PC-3 (cell line): ENCODE measurements around the gene COL8A2.

Experiments used
- EZH2 ChIP-seq: fragments of 300-600 bp; sonication (generic); IDR thresholded peaks from one replicate; pipeline ENCODE4 v1.6.1; 2017; ENCODE audit warnings: antibody characterized with exemption, mild to moderate bottlenecking, low read length; ENCODE audit not compliant: unreplicated experiment
- EZH2phosphoT487 ChIP-seq: fragments of 300-600 bp; sonication (generic); IDR thresholded peaks from 2 replicates; pipeline ENCODE4 v1.6.1; 2018; ENCODE audit warnings: mild to moderate bottlenecking, antibody characterized with exemption, low read length, borderline replicate concordance
- TF ChIP-seq, protein P1 (sequence below): fragments of 300-600 bp; sonication (generic); conservative IDR thresholded peaks from 2 replicates; pipeline ENCODE4 v1.5.1; 2017; ENCODE audit warnings: antibody characterized with exemption, low read depth, mild to moderate bottlenecking, low read length

DNA sequence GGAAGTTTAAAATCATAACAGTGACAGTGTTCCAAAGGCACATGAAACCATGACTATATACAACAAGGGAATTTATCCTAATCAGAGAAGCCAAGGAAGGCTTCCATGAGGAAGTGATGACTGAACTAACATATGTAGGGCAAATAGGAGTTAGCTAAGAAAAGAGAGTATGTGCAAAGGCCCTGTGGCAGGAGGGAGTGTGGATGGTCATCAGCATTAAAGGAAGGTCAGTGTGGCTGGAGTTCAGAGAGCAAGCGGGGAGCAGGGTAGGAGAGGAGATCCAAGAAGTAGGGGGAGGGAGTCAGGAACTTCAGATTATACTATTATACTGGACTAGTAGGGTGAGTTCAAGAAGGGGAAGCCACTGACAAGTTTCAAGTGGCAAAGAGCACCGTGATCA, 39.3 kb upstream of the COL8A2 start:
- TF ChIP-seq, protein P1, sequence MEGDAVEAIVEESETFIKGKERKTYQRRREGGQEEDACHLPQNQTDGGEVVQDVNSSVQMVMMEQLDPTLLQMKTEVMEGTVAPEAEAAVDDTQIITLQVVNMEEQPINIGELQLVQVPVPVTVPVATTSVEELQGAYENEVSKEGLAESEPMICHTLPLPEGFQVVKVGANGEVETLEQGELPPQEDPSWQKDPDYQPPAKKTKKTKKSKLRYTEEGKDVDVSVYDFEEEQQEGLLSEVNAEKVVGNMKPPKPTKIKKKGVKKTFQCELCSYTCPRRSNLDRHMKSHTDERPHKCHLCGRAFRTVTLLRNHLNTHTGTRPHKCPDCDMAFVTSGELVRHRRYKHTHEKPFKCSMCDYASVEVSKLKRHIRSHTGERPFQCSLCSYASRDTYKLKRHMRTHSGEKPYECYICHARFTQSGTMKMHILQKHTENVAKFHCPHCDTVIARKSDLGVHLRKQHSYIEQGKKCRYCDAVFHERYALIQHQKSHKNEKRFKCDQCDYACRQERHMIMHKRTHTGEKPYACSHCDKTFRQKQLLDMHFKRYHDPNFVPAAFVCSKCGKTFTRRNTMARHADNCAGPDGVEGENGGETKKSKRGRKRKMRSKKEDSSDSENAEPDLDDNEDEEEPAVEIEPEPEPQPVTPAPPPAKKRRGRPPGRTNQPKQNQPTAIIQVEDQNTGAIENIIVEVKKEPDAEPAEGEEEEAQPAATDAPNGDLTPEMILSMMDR = no peak
- no peak for TF ChIP-seq EZH2
- no peak for TF ChIP-seq EZH2phosphoT487
